H1 (cell line): ENCODE data around the gene ATP5PF. TPM values are rescaled to one million over a fixed set of nuclear protein-coding genes. Genes with fewer than 3 reads are reported as not detected.

Experiments
- CTBP2 ChIP-seq: IDR thresholded peaks from 2 replicates; pipeline ENCODE4 v1.7.0; 2011; ENCODE audit warnings: borderline replicate concordance, mild to moderate bottlenecking, moderate library complexity, mixed read lengths, low read length; ENCODE audit not compliant: insufficient read depth, insufficient read length
- CTCF ChIP-seq, 3 experiments: IDR thresholded peaks; 1 replicate in 2 of 3; 2 replicates in 1 of 3; pipeline versions ENCODE4 v1.5.1 to v1.6.1; 2011; ENCODE audit warnings: low read length in 3 of 3, mild to moderate bottlenecking in 3 of 3, inconsistent platforms in 2 of 3, low read depth in 1 of 3, moderate library complexity in 1 of 3; ENCODE audit not compliant: insufficient read depth in 1 of 3; ENCODE audit errors: control extremely low read depth in 1 of 3
- GTF2F1 ChIP-seq: IDR thresholded peaks from 2 replicates; pipeline ENCODE4 v1.6.1; 2012; ENCODE audit warnings: low read depth, low read length, improper control_type of control experiment, borderline replicate concordance
- RFX5 ChIP-seq: IDR thresholded peaks from 2 replicates; pipeline ENCODE4 v1.6.1; 2011; ENCODE audit warnings: low read depth, low read length, improper control_type of control experiment, borderline replicate concordance
- SP2 ChIP-seq: IDR thresholded peaks from 2 replicates; pipeline ENCODE4 v1.6.1; 2012; ENCODE audit warnings: mild to moderate bottlenecking, low read length, inconsistent platforms
- SRF ChIP-seq: IDR thresholded peaks from 2 replicates; pipeline ENCODE4 v1.6.1; 2011; ENCODE audit warnings: mild to moderate bottlenecking, low read depth, low read length, moderate library complexity
- polyA plus RNA-seq, 7 experiments: library from polyadenylated mRNA; depleted of rRNA in 3 of 7; stranded (reverse) in 5 of 7; unstranded in 2 of 7; fragments of >200 nt in 5 of 7; fragments of 200-250 nt in 2 of 7; gene quantifications; 1 replicate in 5 of 7; 2 replicates in 1 of 7; 4 replicates in 1 of 7; pipeline versions ENCODE4 v1.2.1 to v1.2.3, GENCODE V29; 2011 to 2013; ENCODE audit warnings: missing spikeins in 2 of 7, mixed read lengths in 2 of 7
- total RNA-seq: library from RNA; stranded (reverse); fragmentation: NEBNext Ultra II Directional; extraction: Animal tissue kit (Norgen Biotek cat#: 25700); gene quantifications from 2 replicates; pipeline ENCODE4 v1.2.1, GENCODE V29; 2021

Gene ATP5PF
- total and polyA plus RNA-seq, 2 of the 8 experiments (the other 6 are each of a cell fraction or from before 2014, with no cell fraction given) = 135 to 240 TPM

- TF ChIP-seq CTBP2 (no peak), CTCF (IDR thresholded peaks at IDR 0.05; ENCODE audit: control extremely low read depth in 1 of 3, insufficient read depth in 1 of 3, low read depth in 1 of 3, low read length in 3 of 3) (no peak), RFX5 (no peak), SP2 (no peak), GTF2F1 (no peak), SRF (no peak)
Measured at GRCh38 chr21:25733859-25734653, 648 bp downstream of the ATP5PF start (continued).
